ENCODE data around the gene KPNB1. TPM values are rescaled to one million over a fixed set of nuclear protein-coding genes. Genes with fewer than 3 reads are reported as not detected.

The KPNB1 gene
- total RNA-seq, 4 donors from 2014 or later, result 55.6 to 313 (median 209) TPM

DNA sequence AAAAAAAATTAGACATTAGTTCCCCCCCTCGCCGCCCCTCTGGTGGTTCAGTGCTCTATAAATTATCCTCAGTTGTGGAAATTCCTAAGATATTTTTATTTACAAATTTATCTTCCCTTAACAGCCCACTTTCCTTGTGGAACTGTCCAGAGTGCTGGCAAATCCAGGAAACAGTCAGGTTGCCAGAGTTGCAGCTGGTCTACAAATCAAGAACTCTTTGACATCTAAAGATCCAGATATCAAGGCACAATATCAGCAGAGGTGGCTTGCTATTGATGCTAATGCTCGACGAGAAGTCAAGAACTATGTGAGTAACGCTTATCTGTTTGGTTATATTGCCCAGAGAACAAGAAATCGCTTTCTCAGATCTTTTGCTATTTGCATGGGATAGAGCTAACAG lies 2.9 kb downstream of the KPNB1 start:
- Histone ChIP-seq H3K4me1 (peaks cover 7 to 13% of the 10 kb centered on the region in 2 donors), H3K36me3 (no peaks in the 10 kb centered on the region)
- intact Hi-C loops (cut with DNase I; ENCODE audit: low total_unique reads), result no loop called here

GRCh38 chr17:47653442-47653841 lies 3.7 kb downstream of the KPNB1 start:
- no peaks in the 10 kb centered on the region for H3K27me3 ChIP-seq
- no peak overlapping the region for H3K27ac ChIP-seq
- no peak for DNase-seq
- no peaks in the 10 kb centered on the region for H3K9me3 ChIP-seq
- intact Hi-C loops (cut with DNase I; ENCODE audit: low total_unique reads), result no loop called here
- no peak overlapping the region for H3K4me3 ChIP-seq
- H3K4me1 ChIP-seq, result peaks cover 7 to 13% of the 10 kb centered on the region in 2 donors
- H3K36me3 ChIP-seq, result no peaks in the 10 kb centered on the region
- no peak for TF ChIP-seq POLR2A (IDR thresholded peaks at IDR 0.05)
- no peak for TF ChIP-seq CTCF (IDR thresholded peaks at IDR 0.05)

More for the DNA sequence above, 2.9 kb downstream of the KPNB1 start:
- no peaks in the 10 kb centered on the region for H3K27me3 ChIP-seq
- H3K27ac ChIP-seq, result no peak overlapping the region
- no peaks in the 10 kb centered on the region for H3K9me3 ChIP-seq
- H3K4me3 ChIP-seq, result no peak overlapping the region
- TF ChIP-seq POLR2A (IDR thresholded peaks at IDR 0.05), result no peak
- no peak for TF ChIP-seq CTCF (IDR thresholded peaks at IDR 0.05)
- no peak for DNase-seq

- Histone ChIP-seq H3K9me3 (no peaks in the 10 kb centered on the region), H3K27me3 (no peaks in the 10 kb centered on the region), H3K4me1 (peaks cover 7 to 8% of the 10 kb centered on the region in 2 donors), H3K36me3 (no peaks in the 10 kb centered on the region), H3K4me3 (no peak overlapping the region), H3K27ac (no peak overlapping the region)
- TF ChIP-seq POLR2A (IDR thresholded peaks at IDR 0.05) (no peak), CTCF (IDR thresholded peaks at IDR 0.05) (no peak)
- DNase-seq, result no peak
- intact Hi-C loops (cut with DNase I; ENCODE audit: low total_unique reads), result no loop called here
Observed at GRCh38 chr17:47654991-47655390, 5.3 kb downstream of the KPNB1 start.

DNA sequence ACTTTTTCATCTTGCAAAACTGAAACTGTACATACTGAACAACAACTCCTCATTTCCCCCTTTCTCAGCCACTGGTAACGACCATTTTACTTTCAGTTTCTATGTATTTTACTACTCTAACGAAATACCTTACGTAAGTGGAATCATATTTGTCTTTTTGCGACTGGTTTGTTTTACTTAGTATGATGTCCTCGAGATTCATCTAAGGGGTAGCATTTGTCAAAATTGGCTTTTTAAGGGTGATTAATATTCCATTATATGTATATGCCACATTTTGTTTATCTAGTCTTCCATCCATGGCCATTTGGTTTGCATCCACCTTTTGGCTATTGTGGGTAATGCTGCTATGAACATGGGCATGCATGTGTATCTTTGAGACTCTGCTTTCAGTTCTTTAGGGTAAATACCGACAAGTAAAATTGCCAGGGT lies 10.4 kb downstream of the KPNB1 start:
- TF ChIP-seq CTCF (IDR thresholded peaks at IDR 0.05) (no peak), POLR2A (IDR thresholded peaks at IDR 0.05) (no peak)
- no peak for DNase-seq
- peak overlapping the region in 1 of 2 donors; percentile 31 for H3K27ac ChIP-seq
- no peaks in the 10 kb centered on the region for H3K4me1 ChIP-seq
- intact Hi-C loops (cut with DNase I; ENCODE audit: low total_unique reads), result no loop called here
- no peaks in the 10 kb centered on the region for H3K9me3 ChIP-seq
- no peaks in the 10 kb centered on the region for H3K36me3 ChIP-seq
- H3K27me3 ChIP-seq, result no peaks in the 10 kb centered on the region
- H3K4me3 ChIP-seq, result no peak overlapping the region

DNA sequence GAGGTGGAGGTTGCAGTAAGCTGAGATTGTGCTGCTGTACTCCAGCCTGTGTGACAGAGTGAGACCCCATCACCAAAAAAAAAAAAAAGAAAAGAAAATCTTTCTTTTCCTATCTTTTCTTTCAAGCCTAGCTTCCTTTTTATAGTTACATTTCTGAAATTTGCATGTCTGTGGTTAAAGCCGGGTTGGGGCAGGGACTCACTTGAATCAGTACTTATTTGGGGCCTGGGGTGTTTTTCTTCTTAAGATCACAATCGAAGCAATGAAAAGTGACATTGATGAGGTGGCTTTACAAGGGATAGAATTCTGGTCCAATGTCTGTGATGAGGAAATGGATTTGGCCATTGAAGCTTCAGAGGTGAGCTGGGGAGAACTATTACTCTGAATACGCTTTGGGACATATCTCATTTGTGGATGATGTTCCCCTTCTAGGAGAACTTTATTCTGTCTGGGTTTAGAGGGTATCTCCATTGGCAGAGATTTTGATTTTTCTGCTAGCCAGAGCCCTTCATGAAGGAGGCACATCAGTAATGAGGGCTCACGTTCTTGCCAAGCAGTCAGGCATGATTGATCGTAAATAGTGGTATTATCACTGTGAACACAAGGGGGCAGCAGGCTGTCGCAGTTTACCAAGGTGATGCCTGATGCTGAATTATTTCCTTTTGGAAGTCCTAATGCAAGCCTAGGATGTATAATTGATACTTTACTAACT lies 14.3 kb downstream of the KPNB1 start:
- DNase-seq, result peak; percentile 35 to 44
- no peak overlapping the region for H3K4me3 ChIP-seq

More for the DNA sequence above, 14.3 kb downstream of the KPNB1 start:
- H3K4me1 ChIP-seq, result no peaks in the 10 kb centered on the region
- no peaks in the 10 kb centered on the region for H3K9me3 ChIP-seq
- TF ChIP-seq POLR2A (IDR thresholded peaks at IDR 0.05) (no peak), CTCF (IDR thresholded peaks at IDR 0.05) (peak; percentile 50 to 74 (median 58))
- no peaks in the 10 kb centered on the region for H3K27me3 ChIP-seq
- no peaks in the 10 kb centered on the region for H3K36me3 ChIP-seq
- no peak overlapping the region for H3K27ac ChIP-seq
- intact Hi-C loops (cut with DNase I; ENCODE audit: low total_unique reads), result no loop called here

Data from uterus (tissue), 4 donors.